HepG2 (cell line): ENCODE measurements around the gene HLF. TPM values are rescaled to one million over a fixed set of nuclear protein-coding genes. Genes with fewer than 3 reads are reported as not detected.

Experiments
- GRHL1 ChIP-seq: sonication (generic); formaldehyde crosslinking; conservative IDR thresholded peaks from 2 replicates; pipeline ENCODE4 v1.8.0; 2022; ENCODE audit warnings: missing genetic modification reagents
- HMG20B ChIP-seq: conservative IDR thresholded peaks from 2 replicates; pipeline ENCODE4 v1.6.1; 2016; ENCODE audit warnings: missing genetic modification reagents, missing compliant biosample characterization
- HNF4G ChIP-seq, 2 experiments: sonication (generic) in 1 of 2; formaldehyde crosslinking in 1 of 2; IDR thresholded peaks; 2 replicates each; pipeline versions ENCODE4 v1.4.0 to v1.6.1; 2011 to 2020; ENCODE audit warnings: borderline replicate concordance in 2 of 2, low read depth in 2 of 2, mild to moderate bottlenecking in 2 of 2, low read length in 1 of 2, missing genetic modification reagents in 1 of 2, moderate library complexity in 1 of 2
- IRF2 ChIP-seq: IDR thresholded peaks from 2 replicates; pipeline ENCODE4 v1.6.1; 2018; ENCODE audit warnings: missing genetic modification reagents, missing compliant biosample characterization
- TBX2 ChIP-seq: sonication (generic); formaldehyde crosslinking; IDR thresholded peaks from 2 replicates; pipeline ENCODE4 v1.5.0; 2020; ENCODE audit warnings: missing genetic modification reagents, mild to moderate bottlenecking, borderline replicate concordance
- TFAP4 ChIP-seq: sonication (generic); IDR thresholded peaks from 2 replicates; pipeline ENCODE4 v1.6.1; 2016; ENCODE audit warnings: low read depth, borderline replicate concordance
- USF2 ChIP-seq, 2 experiments: sonication (generic) in 1 of 2; formaldehyde crosslinking in 1 of 2; IDR thresholded peaks; 2 replicates each; pipeline versions ENCODE4 v1.5.1 to v1.6.1; 2011 to 2020; ENCODE audit warnings: borderline replicate concordance in 1 of 2, low read depth in 1 of 2, low read length in 1 of 2, mild to moderate bottlenecking in 1 of 2, missing genetic modification reagents in 1 of 2, moderate library complexity in 1 of 2
- ZFP36L2 ChIP-seq: sonication (generic); formaldehyde crosslinking; IDR thresholded peaks from 2 replicates; pipeline ENCODE4 v1.4.0; 2020; ENCODE audit warnings: missing genetic modification reagents
- ZFP90 ChIP-seq: sonication (generic); formaldehyde crosslinking; IDR thresholded peaks from 2 replicates; pipeline ENCODE4 v1.8.0; 2022; ENCODE audit warnings: missing genetic modification reagents, mild to moderate bottlenecking, inconsistent platforms, borderline replicate concordance
- ZNF224 ChIP-seq: sonication (generic); formaldehyde crosslinking; IDR thresholded peaks from 2 replicates; pipeline ENCODE4 v1.5.0; 2020; ENCODE audit warnings: mild to moderate bottlenecking, missing genetic modification reagents
- ZNF281 ChIP-seq: sonication (generic); formaldehyde crosslinking; IDR thresholded peaks from 2 replicates; pipeline ENCODE4 v1.4.0; 2020; ENCODE audit warnings: missing genetic modification reagents, borderline replicate concordance
- ZNF562 ChIP-seq: sonication (generic); formaldehyde crosslinking; IDR thresholded peaks from 2 replicates; pipeline ENCODE4 v1.8.0; 2022; ENCODE audit warnings: missing genetic modification reagents, borderline replicate concordance
- ZNF792 ChIP-seq: IDR thresholded peaks from 2 replicates; pipeline ENCODE4 v1.6.1; 2016
- ZSCAN21 ChIP-seq: sonication (generic); formaldehyde crosslinking; IDR thresholded peaks from 2 replicates; pipeline ENCODE4 v1.8.0; 2022; ENCODE audit warnings: mild to moderate bottlenecking, missing genetic modification reagents, moderate library complexity, borderline replicate concordance
- polyA plus RNA-seq, 8 experiments: library from polyadenylated mRNA; depleted of rRNA in 3 of 8; stranded (reverse) in 7 of 8; unstranded in 1 of 8; fragments of >200 nt; fragmentation: Illumina TruSeq in 4 of 8; extraction: Trizol in 4 of 8; gene quantifications; 2 replicates each; pipeline versions ENCODE4 v1.2.1 to v1.2.3, GENCODE V29; 2011 to 2016; ENCODE audit warnings: low read depth in 4 of 8, missing spikeins in 1 of 8, mixed read lengths in 1 of 8; ENCODE audit not compliant: insufficient read depth in 1 of 8
- total RNA-seq, 5 experiments: library from RNA; depleted of rRNA; stranded (reverse); fragments of >200 nt; fragmentation: Illumina TruSeq; extraction: Trizol; gene quantifications; 2 replicates each; pipeline ENCODE4 v1.2.3, GENCODE V29; 2016; ENCODE audit warnings: low read depth in 1 of 5
- TF ChIP-seq, protein P1 (sequence below): sonication (generic); formaldehyde crosslinking; IDR thresholded peaks from 2 replicates; pipeline ENCODE4 v1.4.0; 2020; ENCODE audit warnings: missing genetic modification reagents

Gene HLF
- total and polyA plus RNA-seq, 2 of the 13 experiments (the other 11 are each of a cell fraction or from before 2014, with no cell fraction given): 202 to 346 TPM

DNA sequence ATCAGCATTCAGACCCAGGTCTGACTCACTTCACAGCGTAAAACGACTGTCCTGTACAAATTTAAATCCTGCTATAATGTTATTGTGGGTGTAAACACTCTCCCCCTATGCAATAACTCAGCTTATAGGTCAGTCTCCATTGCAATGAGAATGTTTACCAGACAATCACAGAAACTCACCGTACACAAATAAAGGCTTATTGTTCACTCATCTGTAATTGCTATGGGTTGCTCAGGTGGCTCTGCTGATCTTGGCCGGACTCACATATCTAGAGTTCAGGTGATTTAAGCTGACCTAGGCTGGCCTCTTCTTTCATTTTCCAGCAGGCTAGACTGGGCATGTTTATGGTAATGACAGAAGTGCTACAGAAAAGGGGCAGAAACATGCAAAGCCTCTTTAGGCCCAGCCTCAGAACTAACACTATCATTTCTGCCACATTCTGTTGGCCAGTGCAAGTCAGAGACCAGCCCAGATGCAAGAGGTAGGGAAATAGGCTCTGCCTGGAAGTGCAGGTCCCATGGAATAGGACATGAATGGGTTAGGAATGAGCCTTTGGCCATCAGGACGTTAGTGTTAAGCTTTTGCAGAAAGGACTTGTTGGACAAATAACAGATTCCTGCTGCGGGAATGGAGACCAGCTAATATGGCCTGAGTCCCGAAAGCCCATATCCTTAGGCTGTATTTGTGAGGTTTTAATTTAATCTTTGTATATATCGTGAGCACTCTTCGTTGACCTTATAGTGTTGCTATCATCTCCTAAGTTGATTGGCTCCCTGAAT, 44.0 kb downstream of the HLF start (continued):
- no peak for TF ChIP-seq ZNF281
- TF ChIP-seq GRHL1: no peak
- TF ChIP-seq ZSCAN21: no peak; the same call in 1 of the 2 replicates
- TF ChIP-seq ZFP36L2: no peak
- 0 out of 2 replicates have a peak, but pooled peaks have one; percentile 7 for TF ChIP-seq IRF2 (CRISPR knock-in tag)
- TF ChIP-seq ZFP90 (CRISPR knock-in tag): 0 out of 2 replicates have a peak, but pooled peaks have one; percentile 54
- TF ChIP-seq HMG20B (CRISPR knock-in tag): 0 out of 2 replicates have a peak, but pooled peaks have one; percentile 4
- TF ChIP-seq USF2 (IDR thresholded peaks at IDR 0.05; ENCODE audit: low read depth, low read length): no peak
- no peak for TF ChIP-seq USF2 (CRISPR knock-in tag; IDR thresholded peaks at IDR 0.05; ENCODE audit: borderline replicate concordance)
- TF ChIP-seq TFAP4: 0 out of 2 replicates have a peak, but pooled peaks have one; percentile 11
- no peak for TF ChIP-seq ZNF562
- TF ChIP-seq ZNF792 (CRISPR knock-in tag): 0 out of 2 replicates have a peak, but pooled peaks have one; percentile 22
- no peak for TF ChIP-seq HNF4G (IDR thresholded peaks at IDR 0.05; ENCODE audit: borderline replicate concordance, low read depth, low read length)
- TF ChIP-seq HNF4G (CRISPR knock-in tag; IDR thresholded peaks at IDR 0.05; ENCODE audit: borderline replicate concordance, low read depth): no peak
- TF ChIP-seq, protein P1, sequence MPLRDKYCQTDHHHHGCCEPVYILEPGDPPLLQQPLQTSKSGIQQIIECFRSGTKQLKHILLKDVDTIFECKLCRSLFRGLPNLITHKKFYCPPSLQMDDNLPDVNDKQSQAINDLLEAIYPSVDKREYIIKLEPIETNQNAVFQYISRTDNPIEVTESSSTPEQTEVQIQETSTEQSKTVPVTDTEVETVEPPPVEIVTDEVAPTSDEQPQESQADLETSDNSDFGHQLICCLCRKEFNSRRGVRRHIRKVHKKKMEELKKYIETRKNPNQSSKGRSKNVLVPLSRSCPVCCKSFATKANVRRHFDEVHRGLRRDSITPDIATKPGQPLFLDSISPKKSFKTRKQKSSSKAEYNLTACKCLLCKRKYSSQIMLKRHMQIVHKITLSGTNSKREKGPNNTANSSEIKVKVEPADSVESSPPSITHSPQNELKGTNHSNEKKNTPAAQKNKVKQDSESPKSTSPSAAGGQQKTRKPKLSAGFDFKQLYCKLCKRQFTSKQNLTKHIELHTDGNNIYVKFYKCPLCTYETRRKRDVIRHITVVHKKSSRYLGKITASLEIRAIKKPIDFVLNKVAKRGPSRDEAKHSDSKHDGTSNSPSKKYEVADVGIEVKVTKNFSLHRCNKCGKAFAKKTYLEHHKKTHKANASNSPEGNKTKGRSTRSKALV (CRISPR knock-in tag): 0 out of 2 replicates have a peak, but pooled peaks have one; percentile 38
- TF ChIP-seq TBX2: no peak
- TF ChIP-seq ZNF224: no peak
